SK-N-SH (cell line): ENCODE data around the gene KCNMB3.

Experiments used
- CTCF ChIP-seq: fragments of 200-600 bp; sonication (generic); IDR thresholded peaks from 2 replicates; pipeline ENCODE4 v1.6.1; 2017; ENCODE audit warnings: antibody characterized with exemption, mild to moderate bottlenecking, moderate library complexity
- JUND ChIP-seq: IDR thresholded peaks from 2 replicates; pipeline ENCODE4 v1.4.0; 2012
- MXI1 ChIP-seq: IDR thresholded peaks from 2 replicates; pipeline ENCODE4 v1.6.1; 2012; ENCODE audit warnings: mild to moderate bottlenecking, low read depth, low read length, improper control_type of control experiment
- ZBTB33 ChIP-seq: IDR thresholded peaks from 2 replicates; pipeline ENCODE4 v1.4.0; 2012; ENCODE audit warnings: low read depth, borderline replicate concordance

- no peak for TF ChIP-seq CTCF
- no peak for TF ChIP-seq ZBTB33
- TF ChIP-seq JUND: no peak
- TF ChIP-seq MXI1: no peak
Observed at GRCh38 chr3:179265875-179266274, 15.0 kb upstream of the KCNMB3 start.
